Activated CD8-positive, alpha-beta memory T cell treated with anti-CD3 and anti-CD28 coated beads for 1 hour (primary cell): ENCODE data around the gene SLC19A1.

Source experiments
- DNase-seq, 2 donors: peaks; one replicate each; pipeline ENCODE4 v3.0.0-alpha.2; 2020; ENCODE audit warnings: low read depth in 1 of 2; ENCODE audit errors: extremely low read depth in 1 of 2

The SLC19A1 gene

GRCh38 chr21:45460011-45460565, 82.2 kb downstream of the SLC19A1 start:
- no peak for DNase-seq

GRCh38 chr21:45459171-45460010, 82.8 kb downstream of the SLC19A1 start:
- no peak for DNase-seq

- DNase-seq, result no peak
These were observed 83.7 kb downstream of the SLC19A1 start for GRCh38 chr21:45458281-45459170.

- DNase-seq, result no peak
These were observed 84.4 kb downstream of the SLC19A1 start for GRCh38 chr21:45457832-45458172.

- no peak for DNase-seq
These were observed 84.9 kb downstream of the SLC19A1 start for GRCh38 chr21:45457161-45457831.

- DNase-seq, result no peak
These were observed 85.6 kb downstream of the SLC19A1 start for GRCh38 chr21:45456584-45457160.

GRCh38 chr21:45455674-45456583, 86.3 kb downstream of the SLC19A1 start:
- DNase-seq, result no peak

- DNase-seq, result no peak
These were observed 87.1 kb downstream of the SLC19A1 start for GRCh38 chr21:45454926-45455673.

GRCh38 chr21:45454060-45454925, 87.9 kb downstream of the SLC19A1 start:
- no peak for DNase-seq

- DNase-seq, result no peak
These were observed 88.8 kb downstream of the SLC19A1 start for GRCh38 chr21:45453308-45453950.

GRCh38 chr21:45452696-45453307, 89.4 kb downstream of the SLC19A1 start:
- DNase-seq, result no peak

GRCh38 chr21:45451771-45452182, 90.5 kb downstream of the SLC19A1 start:
- DNase-seq, result no peak

GRCh38 chr21:45451091-45451740, 91.0 kb downstream of the SLC19A1 start:
- DNase-seq, result no peak

GRCh38 chr21:45450423-45451090, 91.7 kb downstream of the SLC19A1 start:
- DNase-seq, result no peak

- no peak for DNase-seq
These were observed 92.4 kb downstream of the SLC19A1 start for GRCh38 chr21:45449658-45450422.
